Retinal pigment epithelial cell (primary cell): ENCODE data around the gene IL4R.

Experiments
- DNase-seq: peaks from one replicate; pipeline ENCODE4 v3.0.0-alpha.2; 2010; ENCODE audit warnings: low read depth
- H3K4me3 ChIP-seq: 2 replicates; pipeline ENCODE4 v1.5.1; 2011; ENCODE audit warnings: mild to moderate bottlenecking, low read length, control low read depth, moderate library complexity
- TF ChIP-seq, protein P1 (sequence below): conservative IDR thresholded peaks from 2 replicates; pipeline ENCODE4 v1.5.1; 2011; ENCODE audit warnings: low read depth, low read length, control low read depth, inconsistent platforms

The IL4R gene

DNA sequence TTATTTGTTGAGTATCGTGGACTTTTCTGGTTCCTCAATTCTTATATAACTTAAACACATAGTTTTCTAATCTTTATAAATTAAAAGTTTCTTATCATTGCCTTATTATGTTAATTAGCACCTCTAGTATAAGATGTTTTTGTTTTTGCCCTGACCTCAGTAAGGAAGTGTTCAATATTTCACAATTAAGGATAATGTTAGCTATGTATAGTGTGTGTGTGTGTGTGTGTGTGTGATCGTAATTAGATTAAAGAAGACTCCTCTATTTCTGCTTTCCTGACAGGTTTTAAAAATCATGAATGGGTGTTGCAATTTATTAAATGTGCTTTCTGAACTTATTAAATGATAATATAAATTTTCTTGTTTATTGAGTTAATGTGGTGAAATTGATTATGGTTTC is 100.2 kb downstream of the IL4R start:
- TF ChIP-seq, protein P1, sequence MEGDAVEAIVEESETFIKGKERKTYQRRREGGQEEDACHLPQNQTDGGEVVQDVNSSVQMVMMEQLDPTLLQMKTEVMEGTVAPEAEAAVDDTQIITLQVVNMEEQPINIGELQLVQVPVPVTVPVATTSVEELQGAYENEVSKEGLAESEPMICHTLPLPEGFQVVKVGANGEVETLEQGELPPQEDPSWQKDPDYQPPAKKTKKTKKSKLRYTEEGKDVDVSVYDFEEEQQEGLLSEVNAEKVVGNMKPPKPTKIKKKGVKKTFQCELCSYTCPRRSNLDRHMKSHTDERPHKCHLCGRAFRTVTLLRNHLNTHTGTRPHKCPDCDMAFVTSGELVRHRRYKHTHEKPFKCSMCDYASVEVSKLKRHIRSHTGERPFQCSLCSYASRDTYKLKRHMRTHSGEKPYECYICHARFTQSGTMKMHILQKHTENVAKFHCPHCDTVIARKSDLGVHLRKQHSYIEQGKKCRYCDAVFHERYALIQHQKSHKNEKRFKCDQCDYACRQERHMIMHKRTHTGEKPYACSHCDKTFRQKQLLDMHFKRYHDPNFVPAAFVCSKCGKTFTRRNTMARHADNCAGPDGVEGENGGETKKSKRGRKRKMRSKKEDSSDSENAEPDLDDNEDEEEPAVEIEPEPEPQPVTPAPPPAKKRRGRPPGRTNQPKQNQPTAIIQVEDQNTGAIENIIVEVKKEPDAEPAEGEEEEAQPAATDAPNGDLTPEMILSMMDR, result no peak
- no peak overlapping the region for H3K4me3 ChIP-seq
- DNase-seq, result no peak
